ENCODE measurements around the gene LRMDA.

LRMDA gene

DNA sequence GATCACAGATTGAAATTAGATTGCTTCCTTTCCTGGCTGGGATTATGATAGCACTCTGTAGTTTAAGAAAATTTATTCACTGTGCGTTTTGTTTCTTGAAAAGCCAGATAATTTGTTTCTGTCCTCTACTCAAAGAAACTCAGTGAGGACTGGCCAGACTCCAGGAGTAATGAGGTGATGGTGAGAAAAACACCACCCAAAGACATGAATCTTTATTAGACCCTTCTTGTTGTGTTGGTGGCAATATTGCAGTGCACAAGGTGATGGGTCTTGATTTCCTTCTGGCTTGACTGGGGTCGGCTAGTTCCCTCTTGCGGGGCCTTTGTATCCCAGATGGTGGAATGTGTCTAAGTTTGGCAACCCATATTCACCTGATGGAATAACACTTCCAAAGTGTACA, 756.8 kb downstream of the LRMDA start:
- TF ChIP-seq, protein P1, sequence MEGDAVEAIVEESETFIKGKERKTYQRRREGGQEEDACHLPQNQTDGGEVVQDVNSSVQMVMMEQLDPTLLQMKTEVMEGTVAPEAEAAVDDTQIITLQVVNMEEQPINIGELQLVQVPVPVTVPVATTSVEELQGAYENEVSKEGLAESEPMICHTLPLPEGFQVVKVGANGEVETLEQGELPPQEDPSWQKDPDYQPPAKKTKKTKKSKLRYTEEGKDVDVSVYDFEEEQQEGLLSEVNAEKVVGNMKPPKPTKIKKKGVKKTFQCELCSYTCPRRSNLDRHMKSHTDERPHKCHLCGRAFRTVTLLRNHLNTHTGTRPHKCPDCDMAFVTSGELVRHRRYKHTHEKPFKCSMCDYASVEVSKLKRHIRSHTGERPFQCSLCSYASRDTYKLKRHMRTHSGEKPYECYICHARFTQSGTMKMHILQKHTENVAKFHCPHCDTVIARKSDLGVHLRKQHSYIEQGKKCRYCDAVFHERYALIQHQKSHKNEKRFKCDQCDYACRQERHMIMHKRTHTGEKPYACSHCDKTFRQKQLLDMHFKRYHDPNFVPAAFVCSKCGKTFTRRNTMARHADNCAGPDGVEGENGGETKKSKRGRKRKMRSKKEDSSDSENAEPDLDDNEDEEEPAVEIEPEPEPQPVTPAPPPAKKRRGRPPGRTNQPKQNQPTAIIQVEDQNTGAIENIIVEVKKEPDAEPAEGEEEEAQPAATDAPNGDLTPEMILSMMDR (IDR thresholded peaks at IDR 0.05), result no peak

DNA sequence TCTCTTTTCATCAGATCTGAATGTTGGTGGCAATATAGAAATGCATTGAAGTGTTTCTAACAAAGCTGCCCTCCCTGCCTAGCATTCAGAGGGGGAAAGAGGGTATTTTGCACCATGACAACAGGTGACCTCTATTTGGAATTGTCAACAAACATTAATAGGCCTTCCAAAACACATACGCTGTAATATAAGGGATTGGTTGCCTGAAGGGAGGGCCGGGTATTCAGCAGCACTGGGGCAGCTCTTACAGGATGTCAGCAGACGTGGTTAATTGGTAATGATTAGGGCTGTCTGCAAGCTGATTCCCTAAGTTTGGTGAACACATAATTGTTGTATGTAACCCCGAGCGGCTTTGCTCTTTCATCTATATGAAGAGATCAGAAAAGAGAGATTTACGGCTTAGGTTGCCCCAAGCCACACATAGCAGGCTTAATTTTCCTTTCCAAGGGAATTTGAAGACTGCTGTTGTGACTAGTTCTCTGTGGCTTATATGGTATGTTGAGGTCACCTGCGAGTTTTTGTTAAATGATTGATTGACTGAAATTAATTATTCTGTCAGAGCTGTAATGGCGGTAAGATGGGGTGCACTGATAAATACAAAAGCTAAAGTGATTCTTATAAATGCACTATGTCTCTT, 759.3 kb downstream of the LRMDA start:
- TF ChIP-seq, protein P1 (IDR thresholded peaks at IDR 0.05), result no peak

DNA sequence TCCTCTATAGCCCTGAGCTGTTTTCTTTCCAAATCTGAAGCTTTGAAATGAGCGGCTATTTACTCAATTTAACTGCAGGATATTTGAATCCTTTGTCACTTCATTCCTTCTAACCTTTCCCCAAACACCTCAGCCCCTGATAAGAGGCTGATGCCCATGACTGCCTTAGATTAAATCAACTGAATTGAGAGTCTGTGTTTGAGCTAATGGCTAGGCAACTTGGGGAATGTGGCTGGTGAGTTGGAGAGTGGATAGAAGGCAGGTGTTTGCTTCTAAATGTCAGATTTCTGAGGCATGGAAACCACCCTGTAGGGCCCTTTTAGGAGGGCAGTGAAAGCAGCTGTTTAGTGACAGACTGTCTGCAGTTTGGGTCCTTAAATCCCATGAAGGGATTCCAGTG, 759.9 kb downstream of the LRMDA start:
- TF ChIP-seq, protein P1 (IDR thresholded peaks at IDR 0.05), result no peak

DNA sequence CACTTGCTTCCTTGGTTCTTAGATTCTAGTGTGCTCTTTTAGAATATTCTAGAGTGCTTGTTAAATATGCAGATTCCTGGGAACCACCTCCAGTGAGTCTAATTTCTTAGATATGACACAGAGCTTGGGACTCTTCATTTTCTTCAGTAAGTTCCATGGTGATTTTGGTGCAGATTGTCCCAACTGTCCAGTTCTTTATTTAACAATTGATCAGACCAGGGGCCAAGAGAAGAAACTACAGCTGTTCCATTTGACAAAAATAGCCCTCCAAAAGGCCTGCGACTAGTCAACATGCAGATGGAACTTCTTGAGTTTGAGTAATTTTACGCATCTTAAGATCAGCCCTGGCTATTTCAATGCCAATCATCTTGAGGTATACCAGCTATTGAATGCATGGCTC, 760.7 kb downstream of the LRMDA start:
- TF ChIP-seq, protein P1 (IDR thresholded peaks at IDR 0.05), result no peak

DNA sequence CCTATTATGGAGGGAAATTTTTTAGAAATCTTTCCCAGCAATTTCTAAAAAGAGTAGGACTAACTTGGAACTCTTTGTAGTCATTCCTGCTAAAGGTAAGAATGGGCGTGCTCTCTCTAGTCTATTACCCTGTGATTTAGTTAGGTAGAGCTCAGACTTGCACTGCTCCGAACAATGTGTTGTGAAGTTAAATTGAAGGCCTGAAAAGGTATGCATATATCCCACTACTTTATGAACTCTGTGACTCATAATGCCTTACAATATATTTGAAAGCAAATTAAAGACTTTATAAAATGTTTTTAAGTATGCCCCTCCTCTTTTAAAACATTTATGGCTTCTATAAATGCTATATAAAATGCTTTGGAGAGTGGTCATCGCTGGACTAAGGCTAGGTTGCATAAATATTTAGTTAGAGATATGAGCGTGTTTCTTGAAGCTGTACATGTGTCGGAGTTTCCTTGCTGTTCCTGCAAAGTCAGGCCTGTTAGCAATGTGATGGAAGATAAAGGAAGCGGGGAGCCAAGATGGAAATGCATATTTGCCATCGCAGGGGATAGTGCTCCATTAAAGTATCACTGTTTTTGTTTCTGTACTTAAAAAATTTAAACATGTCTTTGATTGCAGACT, 761.4 kb downstream of the LRMDA start:
- TF ChIP-seq, protein P1 (IDR thresholded peaks at IDR 0.05), result no peak

DNA sequence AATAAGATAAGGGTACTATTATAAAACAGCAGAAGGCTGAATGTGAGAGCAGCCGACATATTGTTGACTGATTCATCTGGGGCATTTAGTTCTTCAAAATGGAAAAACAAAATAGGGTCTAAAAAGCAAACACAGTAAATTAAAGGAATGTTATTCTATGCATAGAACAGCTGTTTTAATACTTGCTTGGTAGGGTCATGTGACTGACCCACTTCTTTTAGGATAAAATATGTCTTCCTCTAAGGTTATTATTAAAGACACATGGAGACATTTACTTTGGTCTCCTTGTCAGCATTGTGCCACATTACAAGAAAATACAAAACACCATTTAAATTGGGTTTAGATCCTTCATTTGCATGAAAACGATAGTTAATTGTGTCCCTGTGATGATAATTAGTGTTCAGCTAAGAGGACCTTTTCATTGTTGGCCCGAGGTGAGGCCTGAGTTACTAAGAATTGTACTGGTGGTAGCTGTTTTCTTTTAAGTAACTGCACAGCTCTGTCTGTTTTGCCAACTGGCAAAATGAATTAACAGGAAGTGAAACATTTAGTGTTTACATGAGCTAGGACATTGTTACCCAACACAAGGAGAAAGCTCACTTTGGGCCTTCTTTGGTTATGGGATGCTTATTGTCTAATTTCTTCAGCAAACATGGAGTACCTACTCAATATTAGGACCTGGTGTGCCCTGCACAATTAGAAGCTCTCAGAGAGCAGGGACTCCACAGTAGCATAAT, 764.4 kb downstream of the LRMDA start:
- TF ChIP-seq, protein P1 (IDR thresholded peaks at IDR 0.05), result no peak

DNA sequence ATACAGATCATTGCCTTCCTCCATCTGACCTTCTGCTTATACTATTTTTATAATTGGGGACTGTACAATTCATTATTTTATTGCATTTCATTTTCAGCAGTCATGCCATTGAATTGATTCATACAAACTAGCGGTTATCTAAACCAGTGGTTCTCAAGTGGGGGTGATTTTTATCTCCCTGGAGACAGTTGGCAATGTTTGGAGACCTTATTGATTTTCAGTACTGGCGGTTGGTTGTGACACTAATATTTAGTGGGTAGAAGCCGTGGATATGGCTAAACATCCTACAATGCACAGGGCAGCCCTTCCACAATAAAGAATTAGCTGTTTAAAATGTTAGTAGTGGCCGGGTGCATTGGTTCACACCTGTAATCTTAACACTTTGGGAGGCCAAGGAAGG, 765.9 kb downstream of the LRMDA start:
- TF ChIP-seq, protein P1 (IDR thresholded peaks at IDR 0.05), result no peak
